Type B pancreatic cell (in vitro differentiated cells): Measurements from ENCODE around the gene SNX30. TPM values are rescaled to one million over a fixed set of nuclear protein-coding genes. Genes with fewer than 3 reads are reported as not detected.

ENCODE experiments used
- DNase-seq: peaks from one replicate; pipeline ENCODE4 v3.0.0; 2021; ENCODE audit warnings: mixed read lengths; ENCODE audit not compliant: unreplicated experiment; ENCODE audit errors: extremely low spot score
- H3K27ac Mint-ChIP-seq: 2 replicates; pipeline ENCODE4 v1.8.0; 2021; ENCODE audit warnings: mild to moderate bottlenecking, mixed read lengths
- H3K27me3 Mint-ChIP-seq: 2 replicates; pipeline ENCODE4 v1.8.0; 2021; ENCODE audit warnings: mixed read lengths
- H3K36me3 Mint-ChIP-seq: 2 replicates; pipeline ENCODE4 v1.8.0; 2021; ENCODE audit warnings: mixed read lengths
- H3K4me1 Mint-ChIP-seq: one replicate; pipeline ENCODE4 v1.8.0; 2021; ENCODE audit warnings: mixed read lengths; ENCODE audit not compliant: unreplicated experiment
- H3K4me3 Mint-ChIP-seq: 2 replicates; pipeline ENCODE4 v1.8.0; 2021; ENCODE audit warnings: mild to moderate bottlenecking, mixed read lengths
- H3K9me3 Mint-ChIP-seq: 2 replicates; pipeline ENCODE4 v1.8.0; 2021; ENCODE audit warnings: mixed read lengths
- CTCF ChIP-seq: fragments of 200-600 bp; sonication (generic); conservative IDR thresholded peaks from 2 replicates; pipeline ENCODE4 v1.5.0; 2021; ENCODE audit warnings: antibody characterized with exemption, mild to moderate bottlenecking
- total RNA-seq: library from RNA; stranded (reverse); gene quantifications from 2 replicates; pipeline ENCODE4 v1.2.1, GENCODE V29; 2021; ENCODE audit warnings: low replicate concordance

SNX30 gene
- total RNA-seq, 1 donor from 2014 or later = 10.6 TPM

GRCh38 chr9:112764837-112765236 is 14.3 kb downstream of the SNX30 start:
- Mint-ChIP-seq H3K27ac (no peak overlapping the region), H3K27me3 (no peaks in the 10 kb centered on the region), H3K9me3 (peaks cover 13% of the 10 kb centered on the region), H3K4me1 (peaks cover 11% of the 10 kb centered on the region), H3K4me3 (no peak overlapping the region), H3K36me3 (peaks cover 13% of the 10 kb centered on the region)
- no peak for DNase-seq
- TF ChIP-seq CTCF = no peak

GRCh38 chr9:112765281-112765680 is 14.7 kb downstream of the SNX30 start:
- Mint-ChIP-seq H3K4me1 (peaks cover 11% of the 10 kb centered on the region), H3K27me3 (no peaks in the 10 kb centered on the region), H3K27ac (no peak overlapping the region), H3K4me3 (no peak overlapping the region), H3K9me3 (peaks cover 13% of the 10 kb centered on the region), H3K36me3 (peaks cover 13% of the 10 kb centered on the region)
- no peak for DNase-seq
- no peak for TF ChIP-seq CTCF

GRCh38 chr9:112771359-112772214 is 21.0 kb downstream of the SNX30 start:
- Mint-ChIP-seq H3K4me1 (peaks cover 12% of the 10 kb centered on the region), H3K36me3 (peaks cover 7% of the 10 kb centered on the region), H3K4me3 (no peak overlapping the region), H3K9me3 (peaks cover 7% of the 10 kb centered on the region), H3K27me3 (no peaks in the 10 kb centered on the region), H3K27ac (no peak overlapping the region)
- no peak for DNase-seq
- TF ChIP-seq CTCF = no peak

- peaks cover 6% of the 10 kb centered on the region for H3K9me3 Mint-ChIP-seq
- no peak for TF ChIP-seq CTCF
- H3K36me3 Mint-ChIP-seq = peaks cover 6% of the 10 kb centered on the region
- H3K27me3 Mint-ChIP-seq = no peaks in the 10 kb centered on the region
- DNase-seq = no peak
- H3K4me3 Mint-ChIP-seq = no peak overlapping the region
- H3K27ac Mint-ChIP-seq = no peak overlapping the region
- H3K4me1 Mint-ChIP-seq = peaks cover 12% of the 10 kb centered on the region
Measured at GRCh38 chr9:112772215-112772509, 21.6 kb downstream of the SNX30 start.

GRCh38 chr9:112772551-112772950 is 22.0 kb downstream of the SNX30 start:
- H3K27ac Mint-ChIP-seq = no peak overlapping the region
- no peaks in the 10 kb centered on the region for H3K27me3 Mint-ChIP-seq
- no peak for TF ChIP-seq CTCF

More at GRCh38 chr9:112772551-112772950, 22.0 kb downstream of the SNX30 start:
- Mint-ChIP-seq H3K4me3 (no peak overlapping the region), H3K4me1 (peaks cover 12% of the 10 kb centered on the region), H3K9me3 (peaks cover 6% of the 10 kb centered on the region), H3K36me3 (peaks cover 6% of the 10 kb centered on the region)
- no peak for DNase-seq
